ENCODE results near the gene ACTL9. TPM values are rescaled to one million over a fixed set of nuclear protein-coding genes. Genes with fewer than 3 reads are reported as not detected.

Gene ACTL9
- polyA plus RNA-seq, 1 donor from 2014 or later = not detected

Other genes starting within 250 kb of the ACTL9 start
- not detected for gene PRAM1, start 196.2 kb downstream of the ACTL9 start, polyA plus RNA-seq
- gene ZNF414, start 184.6 kb downstream of the ACTL9 start, polyA plus RNA-seq = 22.2 TPM
- 40.9 TPM for gene MYO1F, start 121.4 kb downstream of the ACTL9 start, polyA plus RNA-seq
- not detected for gene ADAMTS10, start 88.1 kb downstream of the ACTL9 start, polyA plus RNA-seq
- not detected for gene NFILZ, start 68.2 kb downstream of the ACTL9 start, polyA plus RNA-seq
- not detected for gene OR2Z1, start 22.8 kb upstream of the ACTL9 start, polyA plus RNA-seq
- 7.9 TPM for gene ZNF558, start 133.5 kb upstream of the ACTL9 start, polyA plus RNA-seq
- not detected for gene MBD3L1, start 133.6 kb upstream of the ACTL9 start, polyA plus RNA-seq

Data from IgD-negative memory B cell (primary cell).